HUES48 (cell line): Measurements from ENCODE around the gene ALDH1L1.

ENCODE experiments used
- H3K27ac ChIP-seq: one replicate; pipeline ENCODE4 v1.7.0; 2013; ENCODE audit warnings: low read depth, low read length, inconsistent platforms
- H3K27me3 ChIP-seq: 2 replicates; pipeline ENCODE4 v1.6.1; 2013; ENCODE audit warnings: mild to moderate bottlenecking, low read length; ENCODE audit not compliant: control insufficient read depth, insufficient read depth
- H3K36me3 ChIP-seq: 2 replicates; pipeline ENCODE4 v1.6.1; 2013; ENCODE audit warnings: low read length; ENCODE audit not compliant: control insufficient read depth, insufficient read depth
- H3K4me1 ChIP-seq: 2 replicates; pipeline ENCODE4 v1.6.1; 2013; ENCODE audit warnings: mild to moderate bottlenecking, low read length; ENCODE audit not compliant: control insufficient read depth, insufficient read depth
- H3K4me3 ChIP-seq: 2 replicates; pipeline ENCODE4 v1.5.1; 2013; ENCODE audit warnings: mild to moderate bottlenecking, low read depth, low read length
- H3K9ac ChIP-seq: 2 replicates; pipeline ENCODE4 v1.6.1; 2013; ENCODE audit warnings: mild to moderate bottlenecking, low read depth, low read length, moderate library complexity
- H3K9me3 ChIP-seq: 2 replicates; pipeline ENCODE4 v1.6.1; 2013; ENCODE audit warnings: low read length; ENCODE audit not compliant: control insufficient read depth, insufficient read depth

ALDH1L1 gene

DNA sequence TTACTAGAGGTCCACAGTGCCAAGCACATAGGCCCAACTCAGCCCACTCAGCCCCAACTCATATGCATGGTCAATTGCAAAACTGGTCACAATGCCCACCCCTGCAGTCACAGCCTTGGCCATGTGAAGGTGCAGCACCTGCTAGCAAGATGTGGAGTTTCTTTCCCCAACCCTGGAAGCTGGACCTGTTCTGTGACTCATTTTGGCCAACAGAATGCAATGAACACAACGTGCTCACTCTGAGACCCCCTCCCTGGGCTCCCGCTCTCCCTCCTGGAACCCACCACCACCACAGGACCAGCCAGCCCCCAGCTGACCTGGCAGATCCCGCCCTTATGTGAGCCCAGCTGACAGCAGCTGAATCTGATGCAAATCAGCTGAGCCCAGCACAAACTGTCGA, 34.4 kb downstream of the ALDH1L1 start:
- Histone ChIP-seq H3K27ac (no peak overlapping the region), H3K4me3 (no peak overlapping the region), H3K9me3 (no peaks in the 10 kb centered on the region), H3K9ac (no peak overlapping the region), H3K27me3 (no peaks in the 10 kb centered on the region), H3K36me3 (no peaks in the 10 kb centered on the region), H3K4me1 (no peaks in the 10 kb centered on the region)

DNA sequence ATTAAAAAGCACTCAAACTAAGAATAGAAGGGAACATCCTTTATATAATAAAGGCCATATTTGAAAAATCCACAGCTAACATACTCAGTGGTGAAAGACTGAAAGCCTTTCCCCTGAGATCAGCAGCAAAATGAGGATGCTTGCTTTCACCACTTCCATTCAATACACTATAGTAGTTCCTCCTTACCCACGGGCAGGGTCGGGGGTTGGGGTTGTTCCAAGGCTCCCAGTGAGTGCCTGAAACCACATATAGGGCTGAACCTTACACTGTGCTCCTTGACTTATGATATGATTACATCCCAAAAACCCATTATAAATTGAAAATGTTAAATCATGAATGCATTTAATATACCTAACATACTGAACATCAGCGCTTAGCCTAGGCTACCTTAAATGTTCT, 37.7 kb downstream of the ALDH1L1 start:
- Histone ChIP-seq H3K27me3 (no peaks in the 10 kb centered on the region), H3K9ac (no peak overlapping the region), H3K4me1 (no peaks in the 10 kb centered on the region), H3K36me3 (no peaks in the 10 kb centered on the region), H3K9me3 (no peaks in the 10 kb centered on the region), H3K4me3 (no peak overlapping the region), H3K27ac (no peak overlapping the region)

DNA sequence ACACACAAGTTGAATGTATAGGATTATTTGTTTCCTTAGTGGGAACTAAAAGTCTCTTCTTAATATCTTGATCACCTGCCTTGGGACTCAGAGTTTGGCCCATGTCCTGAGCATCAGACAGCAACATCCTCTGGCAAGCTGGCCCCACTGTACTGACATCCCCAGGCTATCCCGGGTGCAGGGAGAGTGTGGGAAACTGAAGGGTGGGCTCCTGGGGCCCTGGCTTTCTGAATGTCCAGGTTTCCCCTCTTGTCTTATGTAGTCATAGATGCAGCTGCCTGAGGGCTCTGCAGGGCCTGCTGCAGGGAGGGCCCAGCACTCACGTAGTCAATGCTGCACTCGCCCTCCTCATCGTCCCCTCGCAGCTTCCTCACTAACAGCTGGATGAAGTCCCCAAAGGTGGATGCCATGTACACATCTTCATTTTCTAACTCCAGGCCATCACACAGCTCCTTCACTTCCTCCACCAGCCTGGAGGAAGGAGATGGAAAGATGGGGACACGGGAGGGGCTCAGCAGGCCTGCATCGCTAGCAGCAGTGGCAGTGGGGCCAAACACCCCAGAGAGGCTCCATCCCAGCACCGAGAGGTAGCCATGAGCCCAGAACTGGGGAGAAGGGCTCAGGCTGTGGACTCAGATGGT, 42.8 kb downstream of the ALDH1L1 start:
- Histone ChIP-seq H3K9ac (no peak overlapping the region), H3K9me3 (no peaks in the 10 kb centered on the region), H3K4me3 (no peak overlapping the region), H3K27me3 (peaks cover 4% of the 10 kb centered on the region), H3K27ac (no peak overlapping the region), H3K36me3 (no peaks in the 10 kb centered on the region), H3K4me1 (peaks cover 10% of the 10 kb centered on the region)

DNA sequence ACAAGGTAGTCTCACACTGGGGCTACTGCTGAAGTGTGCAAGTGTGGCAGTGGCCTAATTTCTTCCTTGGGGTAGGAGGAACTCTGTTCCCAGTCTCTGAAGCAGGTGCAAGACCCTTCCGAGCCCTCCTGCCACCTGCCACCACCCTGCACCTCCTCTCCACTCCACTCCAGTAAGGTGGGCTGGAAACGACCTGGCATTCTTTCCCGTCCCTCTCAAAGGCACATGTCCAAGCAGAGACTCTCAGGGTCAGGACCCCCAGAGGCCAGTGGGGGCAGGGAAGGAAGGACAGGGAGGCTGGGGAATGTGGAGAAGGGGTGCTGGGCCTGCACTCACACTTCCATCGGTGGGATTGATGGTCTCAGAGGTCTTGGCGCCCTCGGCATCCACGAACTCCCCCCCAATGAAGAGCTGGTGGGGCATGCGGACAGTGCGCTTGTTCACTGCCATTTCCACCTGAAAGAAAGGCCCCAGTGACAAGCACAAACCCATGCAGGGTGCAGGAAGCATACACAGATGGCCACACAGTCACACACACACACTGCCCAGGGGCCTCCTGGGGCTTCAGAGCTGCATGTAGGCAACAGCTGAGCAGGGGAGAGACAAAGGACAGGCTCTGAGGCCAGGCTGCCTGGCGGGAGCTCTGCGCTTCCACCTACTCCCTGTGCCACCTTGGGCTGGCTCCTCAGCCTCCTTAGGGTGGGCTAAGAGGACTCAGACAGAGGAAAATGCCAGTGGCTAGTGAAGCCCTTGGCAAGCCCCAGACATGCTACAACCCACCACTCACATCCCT, 43.8 kb downstream of the ALDH1L1 start:
- Histone ChIP-seq H3K4me1 (peaks cover 13% of the 10 kb centered on the region), H3K4me3 (no peak overlapping the region), H3K9me3 (no peaks in the 10 kb centered on the region), H3K9ac (no peak overlapping the region), H3K36me3 (no peaks in the 10 kb centered on the region), H3K27ac (no peak overlapping the region), H3K27me3 (peaks cover 4% of the 10 kb centered on the region)

DNA sequence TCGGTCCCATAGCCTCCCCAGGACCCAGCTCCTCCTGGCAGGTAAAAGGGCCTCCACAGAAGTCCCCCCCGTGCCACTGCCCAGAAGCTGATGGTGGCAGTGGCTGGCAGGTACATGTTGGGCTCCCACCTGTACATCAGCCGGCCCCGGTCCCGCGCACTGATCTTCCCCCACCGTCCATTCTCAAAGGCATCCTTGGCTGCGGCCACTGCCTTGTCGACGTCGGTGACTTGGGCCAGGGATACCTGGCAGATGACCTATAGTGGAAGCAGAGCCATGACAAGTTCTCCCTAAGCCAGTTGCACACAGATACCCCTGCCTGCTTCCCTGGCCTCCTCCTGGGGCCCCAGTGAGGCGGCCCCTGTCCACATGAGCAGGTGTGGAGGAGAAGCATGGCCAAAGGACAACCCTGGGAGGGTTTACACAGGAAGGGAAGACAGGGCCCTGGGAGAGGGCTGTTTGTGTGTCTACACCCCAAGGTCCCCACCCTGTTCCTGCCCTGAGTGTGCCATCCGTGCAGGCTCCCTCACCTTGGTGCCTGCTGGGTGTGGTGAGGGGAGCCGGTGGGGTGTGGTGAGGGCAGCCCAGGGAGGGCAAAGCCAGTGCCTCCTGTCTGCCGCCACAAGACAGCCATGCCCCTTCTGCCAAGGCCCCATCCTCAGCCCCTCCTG, 44.8 kb downstream of the ALDH1L1 start:
- H3K9ac ChIP-seq: no peak overlapping the region
- H3K9me3 ChIP-seq: no peaks in the 10 kb centered on the region
- H3K36me3 ChIP-seq: no peaks in the 10 kb centered on the region
- no peak overlapping the region for H3K4me3 ChIP-seq
- H3K27me3 ChIP-seq: peaks cover 4% of the 10 kb centered on the region
- H3K4me1 ChIP-seq: peaks cover 13% of the 10 kb centered on the region
- no peak overlapping the region for H3K27ac ChIP-seq

DNA sequence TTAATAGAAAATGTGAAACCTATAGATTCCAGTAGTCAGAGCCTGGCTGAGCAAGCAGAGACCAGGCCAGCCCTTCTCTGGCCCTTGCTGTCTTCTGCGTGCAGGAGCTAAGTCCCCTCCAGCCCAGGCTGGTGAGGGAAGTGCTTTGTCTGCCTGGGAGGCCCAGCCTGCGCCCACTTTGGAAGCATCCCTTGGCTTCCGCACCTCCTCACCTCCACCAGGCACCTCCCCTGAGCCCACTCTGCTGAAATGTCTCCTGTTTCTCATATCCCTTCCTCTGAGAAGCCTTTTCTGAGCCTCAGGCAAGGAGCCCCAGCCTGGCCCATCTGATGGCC, 45.3 kb downstream of the ALDH1L1 start:
- Histone ChIP-seq H3K4me3 (no peak overlapping the region), H3K27me3 (peaks cover 4% of the 10 kb centered on the region), H3K27ac (no peak overlapping the region), H3K36me3 (no peaks in the 10 kb centered on the region), H3K4me1 (peaks cover 13% of the 10 kb centered on the region), H3K9ac (no peak overlapping the region), H3K9me3 (no peaks in the 10 kb centered on the region)

DNA sequence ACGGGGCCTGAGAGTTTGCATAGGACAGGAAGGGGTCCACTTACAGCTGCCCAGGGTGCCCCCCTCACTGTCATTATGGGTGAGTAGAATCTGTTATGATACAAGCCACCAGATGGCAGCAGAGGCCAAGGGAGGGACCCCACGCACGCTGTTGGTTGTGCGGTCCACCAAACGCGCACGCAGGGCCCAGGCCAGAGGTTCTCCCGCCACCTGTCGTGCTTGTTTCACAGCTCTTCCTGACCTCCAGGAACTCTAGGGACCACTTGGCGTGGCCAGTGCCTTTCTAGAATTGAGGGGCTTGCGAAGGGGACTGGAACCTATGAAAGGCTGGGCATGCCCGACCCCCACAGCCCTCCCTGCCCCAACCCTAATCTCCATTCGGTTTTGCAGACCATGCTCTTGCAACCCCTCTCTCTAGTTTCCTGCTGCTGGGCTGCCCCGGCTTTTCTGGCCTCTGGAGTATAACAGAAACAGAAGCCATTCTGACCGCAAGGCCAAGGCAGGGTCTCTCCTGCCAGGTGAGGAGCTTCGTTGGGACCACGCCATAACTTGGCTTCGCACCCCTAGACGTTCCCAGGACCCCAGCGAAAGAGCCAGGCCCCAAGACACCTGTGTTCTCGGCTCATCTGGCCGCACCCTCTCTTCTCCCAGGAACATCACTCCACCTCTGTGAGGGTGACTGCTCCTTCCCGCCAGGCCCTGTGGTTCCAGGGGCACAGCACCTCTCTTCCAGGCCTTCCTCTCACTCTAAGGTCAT, 46.0 kb downstream of the ALDH1L1 start:
- no peak overlapping the region for H3K27ac ChIP-seq
- H3K9ac ChIP-seq: no peak overlapping the region
- no peak overlapping the region for H3K4me3 ChIP-seq
- H3K27me3 ChIP-seq: peaks cover 4% of the 10 kb centered on the region
- H3K9me3 ChIP-seq: no peaks in the 10 kb centered on the region
- H3K36me3 ChIP-seq: no peaks in the 10 kb centered on the region
- H3K4me1 ChIP-seq: peaks cover 13% of the 10 kb centered on the region

DNA sequence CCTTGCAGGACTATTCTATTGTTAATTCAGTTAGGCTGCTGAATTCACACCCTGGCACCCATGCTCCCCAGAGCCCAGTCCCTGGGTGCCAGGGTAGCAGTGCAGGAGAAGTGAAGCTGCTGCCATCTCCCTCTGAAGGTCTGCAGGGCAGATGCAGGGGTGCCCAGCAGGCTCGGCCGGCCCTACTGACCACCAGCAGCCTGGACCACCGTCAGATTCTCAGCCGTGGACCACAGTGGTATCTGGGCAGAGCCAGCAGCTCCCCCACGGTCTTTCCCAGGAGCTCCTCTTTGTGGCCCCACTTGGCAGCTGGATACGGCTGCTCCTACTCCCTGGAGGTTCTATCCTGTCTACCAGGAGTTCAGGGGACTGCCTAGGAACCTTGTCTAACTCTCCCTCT, 46.8 kb downstream of the ALDH1L1 start:
- H3K27me3 ChIP-seq: peaks cover 4% of the 10 kb centered on the region
- no peaks in the 10 kb centered on the region for H3K9me3 ChIP-seq
- H3K4me1 ChIP-seq: peaks cover 13% of the 10 kb centered on the region
- no peak overlapping the region for H3K4me3 ChIP-seq
- no peak overlapping the region for H3K27ac ChIP-seq
- no peak overlapping the region for H3K9ac ChIP-seq
- no peaks in the 10 kb centered on the region for H3K36me3 ChIP-seq

DNA sequence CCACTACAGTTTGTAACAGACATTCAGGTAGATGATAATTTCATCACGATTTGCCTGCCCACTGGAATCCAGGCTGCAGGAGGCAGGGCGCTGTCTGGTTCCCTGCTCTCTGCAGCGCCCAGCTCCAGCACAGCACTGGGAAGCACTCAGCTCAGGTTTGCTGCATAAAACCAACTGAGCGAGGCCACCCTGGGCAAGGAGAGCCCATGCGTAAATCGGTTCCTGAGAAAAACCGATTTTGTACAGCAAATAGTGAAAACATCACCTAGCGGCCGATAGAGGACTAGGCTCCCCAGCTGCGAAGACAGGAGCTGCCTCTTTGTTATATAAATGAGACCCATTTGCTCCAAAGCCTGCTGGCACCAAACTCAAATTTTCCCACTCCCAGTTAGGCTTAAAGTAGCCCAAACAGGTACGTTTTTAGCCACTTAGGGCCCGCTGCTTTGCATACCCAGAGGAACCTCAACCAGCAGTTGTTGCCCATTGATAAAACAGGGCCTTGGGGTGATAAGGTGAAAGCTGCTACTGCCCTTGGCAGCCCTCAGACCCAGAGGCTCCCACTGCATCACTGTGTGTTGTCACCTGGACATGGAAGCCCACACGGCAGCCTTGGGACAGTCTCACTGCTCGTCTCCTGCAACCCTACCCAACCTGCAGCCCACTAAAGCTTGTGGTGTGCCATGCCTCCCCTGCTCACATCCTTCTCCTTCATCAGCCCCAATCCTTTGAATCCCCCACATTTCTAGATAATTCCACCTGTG, 47.5 kb downstream of the ALDH1L1 start:
- peaks cover 13% of the 10 kb centered on the region for H3K4me1 ChIP-seq
- no peak overlapping the region for H3K4me3 ChIP-seq
- H3K9ac ChIP-seq: no peak overlapping the region
- no peaks in the 10 kb centered on the region for H3K36me3 ChIP-seq
- no peak overlapping the region for H3K27ac ChIP-seq
- H3K27me3 ChIP-seq: peaks cover 4% of the 10 kb centered on the region
- H3K9me3 ChIP-seq: no peaks in the 10 kb centered on the region

DNA sequence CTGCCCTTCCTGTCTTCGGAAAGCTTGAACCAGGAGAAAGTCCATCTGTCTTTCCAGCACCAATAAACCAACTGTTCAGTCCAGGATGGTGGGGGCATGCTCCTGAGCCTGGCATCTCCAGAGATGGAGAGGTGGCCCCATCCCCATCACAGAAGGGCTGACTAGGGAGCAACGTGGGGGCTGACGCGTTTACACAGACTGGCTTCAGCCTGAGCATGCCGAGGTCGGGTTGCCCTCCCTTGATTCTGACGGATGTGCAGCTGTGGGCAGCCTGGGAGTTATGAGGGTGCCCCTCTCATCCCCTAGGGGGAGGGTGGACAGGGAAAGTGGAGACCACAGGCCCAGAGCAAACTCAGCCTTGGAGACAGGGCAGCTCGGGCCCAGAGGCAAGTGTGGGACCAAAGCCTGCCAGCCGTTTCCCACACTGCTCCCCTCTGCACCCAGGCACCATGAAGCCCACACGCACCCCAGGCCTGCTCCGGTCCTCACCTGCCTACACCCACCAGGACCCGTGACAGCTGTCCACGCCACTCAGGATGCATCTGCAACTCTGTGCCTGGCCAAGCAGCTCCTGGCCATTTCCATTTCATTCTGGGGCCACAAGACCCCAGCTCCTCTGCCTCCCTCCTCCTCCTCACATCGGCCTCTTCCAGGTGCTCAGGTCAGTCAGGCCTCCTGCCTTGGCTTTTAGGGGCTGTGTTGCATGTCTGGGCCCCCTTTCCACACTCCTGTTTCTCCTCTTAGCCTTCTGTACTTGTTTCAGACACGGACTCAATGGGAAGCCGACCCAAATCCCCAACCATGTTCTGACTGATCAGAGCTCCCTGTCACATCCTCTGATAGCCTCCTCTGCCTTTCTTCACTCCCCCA, 48.3 kb downstream of the ALDH1L1 start:
- H3K9me3 ChIP-seq: no peaks in the 10 kb centered on the region
- peaks cover 13% of the 10 kb centered on the region for H3K4me1 ChIP-seq
- no peak overlapping the region for H3K9ac ChIP-seq
- no peak overlapping the region for H3K4me3 ChIP-seq
- peaks cover 4% of the 10 kb centered on the region for H3K27me3 ChIP-seq
- H3K36me3 ChIP-seq: no peaks in the 10 kb centered on the region
- H3K27ac ChIP-seq: no peak overlapping the region
